HepG2 (cell line): Measurements from ENCODE around the gene TMEM232.

Source experiments
- CTCF ChIP-seq: sonication (generic); formaldehyde crosslinking; IDR thresholded peaks from 2 replicates; pipeline ENCODE4 v1.5.0; 2020; ENCODE audit warnings: mild to moderate bottlenecking, missing genetic modification reagents, moderate library complexity
- HES4 ChIP-seq: sonication (generic); formaldehyde crosslinking; IDR thresholded peaks from 2 replicates; pipeline ENCODE4 v1.9.0; 2021; ENCODE audit warnings: mild to moderate bottlenecking, missing genetic modification reagents, borderline replicate concordance
- KLF9 ChIP-seq: IDR thresholded peaks from 2 replicates; pipeline ENCODE4 v1.6.1; 2016; ENCODE audit warnings: low read depth
- MAX ChIP-seq: IDR thresholded peaks from 2 replicates; pipeline ENCODE4 v1.6.1; 2012; ENCODE audit warnings: inconsistent platforms
- NFAT5 ChIP-seq: sonication (generic); formaldehyde crosslinking; IDR thresholded peaks from 2 replicates; pipeline ENCODE4 v1.4.0; 2020; ENCODE audit warnings: missing genetic modification reagents
- POLR2AphosphoS5 ChIP-seq: IDR thresholded peaks from 2 replicates; pipeline ENCODE4 v1.6.1; 2012; ENCODE audit warnings: low read depth, low read length
- SMAD1 ChIP-seq: sonication (generic); formaldehyde crosslinking; IDR thresholded peaks from 2 replicates; pipeline ENCODE4 v1.4.0; 2020; ENCODE audit warnings: missing genetic modification reagents, low read depth, mild to moderate bottlenecking, borderline replicate concordance
- ZNF280B ChIP-seq: sonication (generic); formaldehyde crosslinking; IDR thresholded peaks from 2 replicates; pipeline ENCODE4 v1.5.0; 2020; ENCODE audit warnings: missing genetic modification reagents, mild to moderate bottlenecking, borderline replicate concordance
- ZSCAN20 ChIP-seq: sonication (generic); formaldehyde crosslinking; IDR thresholded peaks from 2 replicates; pipeline ENCODE4 v1.4.0; 2020; ENCODE audit warnings: missing genetic modification reagents, mild to moderate bottlenecking, borderline replicate concordance
- TF ChIP-seq, protein P1 (sequence below): sonication (generic); formaldehyde crosslinking; IDR thresholded peaks from 2 replicates; pipeline ENCODE4 v1.4.0; 2020; ENCODE audit warnings: mild to moderate bottlenecking, missing genetic modification reagents

- peak; percentile 20; the same call in 1 of the 2 replicates for TF ChIP-seq CTCF (CRISPR knock-in tag)
- TF ChIP-seq, protein P1, sequence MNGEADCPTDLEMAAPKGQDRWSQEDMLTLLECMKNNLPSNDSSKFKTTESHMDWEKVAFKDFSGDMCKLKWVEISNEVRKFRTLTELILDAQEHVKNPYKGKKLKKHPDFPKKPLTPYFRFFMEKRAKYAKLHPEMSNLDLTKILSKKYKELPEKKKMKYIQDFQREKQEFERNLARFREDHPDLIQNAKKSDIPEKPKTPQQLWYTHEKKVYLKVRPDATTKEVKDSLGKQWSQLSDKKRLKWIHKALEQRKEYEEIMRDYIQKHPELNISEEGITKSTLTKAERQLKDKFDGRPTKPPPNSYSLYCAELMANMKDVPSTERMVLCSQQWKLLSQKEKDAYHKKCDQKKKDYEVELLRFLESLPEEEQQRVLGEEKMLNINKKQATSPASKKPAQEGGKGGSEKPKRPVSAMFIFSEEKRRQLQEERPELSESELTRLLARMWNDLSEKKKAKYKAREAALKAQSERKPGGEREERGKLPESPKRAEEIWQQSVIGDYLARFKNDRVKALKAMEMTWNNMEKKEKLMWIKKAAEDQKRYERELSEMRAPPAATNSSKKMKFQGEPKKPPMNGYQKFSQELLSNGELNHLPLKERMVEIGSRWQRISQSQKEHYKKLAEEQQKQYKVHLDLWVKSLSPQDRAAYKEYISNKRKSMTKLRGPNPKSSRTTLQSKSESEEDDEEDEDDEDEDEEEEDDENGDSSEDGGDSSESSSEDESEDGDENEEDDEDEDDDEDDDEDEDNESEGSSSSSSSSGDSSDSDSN (CRISPR knock-in tag), result no peak
- TF ChIP-seq POLR2AphosphoS5, result no peak
- TF ChIP-seq MAX, result no peak
- TF ChIP-seq ZSCAN20, result no peak
- no peak for TF ChIP-seq HES4 (CRISPR knock-in tag)
- TF ChIP-seq SMAD1, result no peak
- no peak for TF ChIP-seq ZNF280B
- TF ChIP-seq KLF9, result no peak
- TF ChIP-seq NFAT5 (CRISPR knock-in tag), result no peak
Observed at GRCh38 chr5:110414360-110414759, 312.1 kb downstream of the TMEM232 start.
